Measurements from ENCODE around the gene ISCU.
"Not testable (repeated sequence)": the region's sequence is repeated elsewhere in the genome, so short reads cannot be mapped to it uniquely, and the experiment has no call there.

Gene ISCU

DNA sequence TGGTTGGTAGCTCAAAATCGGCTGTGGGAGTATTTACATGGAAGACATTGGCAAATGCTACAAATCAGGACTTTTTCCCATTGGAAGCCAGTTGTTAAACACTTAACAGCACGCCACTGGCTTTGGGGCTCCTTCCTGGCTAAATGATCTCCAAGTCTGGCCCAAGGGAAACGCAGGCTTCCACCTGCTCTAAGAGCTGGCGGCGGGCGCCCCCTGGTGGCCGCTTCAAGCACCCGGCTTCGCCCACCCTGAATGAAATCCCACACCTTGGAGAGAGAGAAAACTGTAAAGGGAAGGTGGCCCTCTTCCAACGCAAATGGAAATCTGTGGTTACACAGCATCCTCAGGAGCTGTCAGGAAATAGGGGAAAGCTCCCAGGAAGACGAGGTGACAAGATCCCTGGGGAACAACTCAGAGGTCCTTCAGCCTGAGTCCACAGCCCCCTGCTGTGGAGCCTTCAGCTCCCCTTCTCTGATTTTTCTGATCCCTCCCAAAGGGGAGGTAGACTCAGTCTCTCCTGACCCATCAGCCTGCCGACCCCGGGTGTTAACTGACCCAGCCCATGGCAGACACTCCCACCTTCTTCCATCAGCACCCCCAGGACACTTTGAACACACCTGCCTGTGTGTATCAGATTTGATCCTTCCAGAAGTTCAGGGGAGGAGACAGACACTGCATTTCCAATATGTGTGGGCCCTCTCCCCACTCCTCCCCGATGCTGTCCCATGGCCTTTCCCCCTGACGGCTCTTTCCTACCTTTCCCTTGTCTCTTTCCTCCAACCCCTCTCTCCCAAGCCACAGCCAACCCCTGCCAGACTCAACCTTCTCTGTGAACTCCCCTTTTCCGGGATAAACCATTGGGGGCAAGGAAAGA is 55.9 kb downstream of the ISCU start:
- DNase-seq (ENCODE audit: low read depth), result peak; percentile 68

- DNase-seq (ENCODE audit: low read depth), result not testable (repeated sequence)
Observed at GRCh38 chr12:108618953-108619274, 56.5 kb downstream of the ISCU start.
